ENCODE measurements around the gene ABTB2. TPM values are rescaled to one million over a fixed set of nuclear protein-coding genes. Genes with fewer than 3 reads are reported as not detected.

The ABTB2 gene
- polyA plus RNA-seq, 1 donor (not counting 4 experiments of a cell fraction or from before 2014, with no cell fraction given) = 1.0 TPM

DNA sequence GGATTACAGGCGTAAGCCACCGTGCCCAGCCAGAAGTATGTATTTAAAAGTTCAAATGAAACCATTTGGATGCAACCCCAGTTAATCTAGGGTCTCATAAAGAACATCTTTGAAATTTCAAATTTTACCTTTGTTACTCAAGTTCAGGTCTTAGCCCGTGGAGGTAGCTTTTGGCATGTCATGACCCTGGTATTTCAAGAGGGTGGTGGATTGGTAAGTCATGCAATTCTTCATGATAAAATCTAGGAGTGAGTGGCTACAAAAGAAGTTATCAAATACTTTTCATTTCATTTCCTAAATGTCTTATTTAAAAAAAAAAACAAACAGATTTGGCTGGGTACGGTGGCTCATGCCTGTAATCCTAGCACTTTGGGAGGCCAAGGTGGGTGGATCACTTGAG is 80.6 kb downstream of the ABTB2 start:
- no peak overlapping the region for H3K27ac ChIP-seq (ENCODE audit: control insufficient read depth, insufficient read depth, low read length)
- TF ChIP-seq, protein P1, sequence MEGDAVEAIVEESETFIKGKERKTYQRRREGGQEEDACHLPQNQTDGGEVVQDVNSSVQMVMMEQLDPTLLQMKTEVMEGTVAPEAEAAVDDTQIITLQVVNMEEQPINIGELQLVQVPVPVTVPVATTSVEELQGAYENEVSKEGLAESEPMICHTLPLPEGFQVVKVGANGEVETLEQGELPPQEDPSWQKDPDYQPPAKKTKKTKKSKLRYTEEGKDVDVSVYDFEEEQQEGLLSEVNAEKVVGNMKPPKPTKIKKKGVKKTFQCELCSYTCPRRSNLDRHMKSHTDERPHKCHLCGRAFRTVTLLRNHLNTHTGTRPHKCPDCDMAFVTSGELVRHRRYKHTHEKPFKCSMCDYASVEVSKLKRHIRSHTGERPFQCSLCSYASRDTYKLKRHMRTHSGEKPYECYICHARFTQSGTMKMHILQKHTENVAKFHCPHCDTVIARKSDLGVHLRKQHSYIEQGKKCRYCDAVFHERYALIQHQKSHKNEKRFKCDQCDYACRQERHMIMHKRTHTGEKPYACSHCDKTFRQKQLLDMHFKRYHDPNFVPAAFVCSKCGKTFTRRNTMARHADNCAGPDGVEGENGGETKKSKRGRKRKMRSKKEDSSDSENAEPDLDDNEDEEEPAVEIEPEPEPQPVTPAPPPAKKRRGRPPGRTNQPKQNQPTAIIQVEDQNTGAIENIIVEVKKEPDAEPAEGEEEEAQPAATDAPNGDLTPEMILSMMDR (optimal IDR thresholded peaks at IDR 0.05 in 1 of 3, IDR thresholded peaks at IDR 0.05 in 1 of 3, conservative IDR thresholded peaks at IDR 0.05 in 1 of 3; ENCODE audit: extremely low read depth in 1 of 3, insufficient read depth in 2 of 3, low read length in 3 of 3) = no peak
- TF ChIP-seq EZH2 (IDR thresholded peaks at IDR 0.05; ENCODE audit: low read length) = no peak
- no peaks in the 10 kb centered on the region for H4K20me1 ChIP-seq (ENCODE audit: control insufficient read depth, extremely low read depth, insufficient read depth, low read length)
- dilution Hi-C loops (cut with MboI; ENCODE audit: extremely low pct_ligation_motif_present, low sequenced_read_pairs) = no loop called here
- no peak overlapping the region for H3K9ac ChIP-seq (ENCODE audit: control insufficient read depth, extremely low read depth, insufficient read depth, low read length)
- no peak overlapping the region for H2AFZ ChIP-seq (ENCODE audit: control insufficient read depth, low read length)
- H3K4me3 ChIP-seq (ENCODE audit: control insufficient read depth in 2 of 3, extremely low read depth in 1 of 3, insufficient read depth in 2 of 3, low read depth in 1 of 3, low read length in 3 of 3) = no peak overlapping the region
- H3K36me3 ChIP-seq (ENCODE audit: control insufficient read depth in 2 of 2, extremely low read depth in 1 of 2, insufficient read depth in 2 of 2, low read length in 2 of 2) = no peaks in the 10 kb centered on the region
- DNase-seq (ENCODE audit: low read depth, low spot score) (no peak), FAIRE-seq (no peak)
- H3K79me2 ChIP-seq (ENCODE audit: control insufficient read depth, insufficient read depth, low read length) = no peaks in the 10 kb centered on the region
- H3K9me1 ChIP-seq (ENCODE audit: control insufficient read depth, extremely low read depth, insufficient read depth, low read length) = no peaks in the 10 kb centered on the region
- no peak overlapping the region for H3K4me2 ChIP-seq (ENCODE audit: control insufficient read depth, extremely low read depth, insufficient read depth, low read depth, low read length)
- H3K9me3 ChIP-seq (ENCODE audit: control insufficient read depth, low read depth, low read length) = no peaks in the 10 kb centered on the region
- H3K27me3 ChIP-seq (ENCODE audit: control insufficient read depth, extremely low read depth, insufficient read depth, low read length) = no peaks in the 10 kb centered on the region
- peaks cover 22% of the 10 kb centered on the region for H3K4me1 ChIP-seq (ENCODE audit: control insufficient read depth, extremely low read depth, insufficient read depth, low read length)

DNA sequence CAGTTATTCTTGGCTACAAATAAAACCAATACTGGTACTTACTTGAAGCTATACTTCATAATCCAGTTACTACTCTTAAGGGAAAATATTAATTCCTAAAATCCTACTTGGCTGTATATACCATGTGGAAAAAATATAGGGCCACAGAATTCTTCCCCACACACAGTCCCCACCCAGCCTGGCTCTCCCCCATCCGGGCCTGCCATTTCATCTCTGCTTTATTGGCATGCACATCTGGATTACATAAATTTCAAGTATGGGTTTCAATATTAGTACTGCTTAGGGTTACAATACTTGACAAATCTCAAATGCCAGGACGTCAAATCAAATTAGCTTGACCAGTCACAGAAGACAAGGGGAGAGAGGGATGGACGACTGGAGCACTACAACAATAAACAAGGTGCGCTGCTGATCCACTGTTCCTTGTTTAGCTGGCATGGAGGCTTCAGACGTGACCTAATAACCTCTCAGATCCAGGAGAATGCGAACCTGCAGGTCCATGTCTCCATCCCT is 81.4 kb downstream of the ABTB2 start:
- Histone ChIP-seq H3K27ac (ENCODE audit: control insufficient read depth, insufficient read depth, low read length) (no peak overlapping the region), H3K79me2 (ENCODE audit: control insufficient read depth, insufficient read depth, low read length) (no peaks in the 10 kb centered on the region), H3K4me2 (ENCODE audit: control insufficient read depth, extremely low read depth, insufficient read depth, low read depth, low read length) (no peak overlapping the region), H3K9me1 (ENCODE audit: control insufficient read depth, extremely low read depth, insufficient read depth, low read length) (no peaks in the 10 kb centered on the region), H3K9ac (ENCODE audit: control insufficient read depth, extremely low read depth, insufficient read depth, low read length) (no peak overlapping the region), H3K9me3 (ENCODE audit: control insufficient read depth, low read depth, low read length) (no peaks in the 10 kb centered on the region), H2AFZ (ENCODE audit: control insufficient read depth, low read length) (no peak overlapping the region), H4K20me1 (ENCODE audit: control insufficient read depth, extremely low read depth, insufficient read depth, low read length) (no peaks in the 10 kb centered on the region), H3K36me3 (ENCODE audit: control insufficient read depth in 2 of 2, extremely low read depth in 1 of 2, insufficient read depth in 2 of 2, low read length in 2 of 2) (no peaks in the 10 kb centered on the region), H3K27me3 (ENCODE audit: control insufficient read depth, extremely low read depth, insufficient read depth, low read length) (no peaks in the 10 kb centered on the region), H3K4me3 (ENCODE audit: control insufficient read depth in 2 of 3, extremely low read depth in 1 of 3, insufficient read depth in 2 of 3, low read depth in 1 of 3, low read length in 3 of 3) (no peak overlapping the region), H3K4me1 (ENCODE audit: control insufficient read depth, extremely low read depth, insufficient read depth, low read length) (peaks cover 22% of the 10 kb centered on the region)
- FAIRE-seq = no peak
- DNase-seq (ENCODE audit: low read depth, low spot score) = no peak
- TF ChIP-seq, protein P1 (optimal IDR thresholded peaks at IDR 0.05 in 1 of 3, IDR thresholded peaks at IDR 0.05 in 1 of 3, conservative IDR thresholded peaks at IDR 0.05 in 1 of 3; ENCODE audit: extremely low read depth in 1 of 3, insufficient read depth in 2 of 3, low read length in 3 of 3) = no peak
- no peak for TF ChIP-seq EZH2 (IDR thresholded peaks at IDR 0.05; ENCODE audit: low read length)
- dilution Hi-C loops (cut with MboI; ENCODE audit: extremely low pct_ligation_motif_present, low sequenced_read_pairs) = no loop called here

All from keratinocyte (primary cell).